ENCODE results near the gene KLHL21. TPM values are rescaled to one million over a fixed set of nuclear protein-coding genes. Genes with fewer than 3 reads are reported as not detected.
"Not testable (repeated sequence)": the region's sequence is repeated elsewhere in the genome, so short reads cannot be mapped to it uniquely, and the experiment has no call there.

The KLHL21 gene
- total RNA-seq, 1 experiment from 2014 or later = 38.0 TPM

DNA sequence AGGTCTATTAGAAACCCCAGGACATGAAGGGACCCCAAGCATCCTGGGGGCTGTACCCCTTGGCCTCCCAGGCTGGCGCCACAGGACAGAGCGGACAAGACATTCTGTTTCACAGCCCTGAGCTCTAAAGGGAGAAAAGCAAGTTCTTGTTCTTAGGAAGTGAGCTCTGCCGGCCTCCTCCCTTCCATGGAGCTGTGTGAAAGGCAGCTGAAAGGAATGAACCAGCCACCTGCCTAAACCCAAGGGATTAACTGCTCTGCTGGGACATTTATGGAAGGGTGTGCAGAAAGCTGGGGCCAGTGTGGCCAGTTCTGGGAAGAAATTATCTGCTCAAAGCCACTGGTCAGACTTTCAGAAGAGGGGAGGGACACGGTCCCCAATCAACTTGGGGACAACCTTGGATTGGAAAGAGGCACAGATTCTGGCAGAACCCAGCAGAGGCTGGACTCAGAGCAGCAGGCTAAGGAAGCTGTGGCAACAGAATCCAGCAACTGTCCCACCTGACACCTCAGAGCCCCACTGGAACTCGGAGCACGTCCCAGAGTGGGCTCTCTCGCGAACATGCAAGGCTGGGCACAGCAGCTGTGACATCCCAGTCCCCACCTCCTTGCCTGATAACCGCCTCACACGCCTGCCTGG, 2.1 kb downstream of the KLHL21 start:
- TSS peak; percentile 52 for BruUV-seq (replicated peaks)
- intact Hi-C loops (cut with micrococcal nuclease; ENCODE audit: unreplicated experiment) = no loop called here
- peak overlapping the region; percentile 89 for H3K4me3 ChIP-seq (ENCODE audit: low read depth, low read length, poor library complexity, severe bottlenecking)
- no peaks in the 10 kb centered on the region for H3K27me3 ChIP-seq (replicated peaks; ENCODE audit: insufficient read depth, low read depth, low read length, poor library complexity)
- peaks cover 36% of the 10 kb centered on the region for H3K36me3 ChIP-seq (ENCODE audit: insufficient read depth, low read length, poor library complexity, severe bottlenecking)
- no peak for TF ChIP-seq CTCF (conservative IDR thresholded peaks at IDR 0.05; ENCODE audit: low read depth, low read length)
- no peak for TF ChIP-seq EZH2 (IDR thresholded peaks at IDR 0.05; ENCODE audit: borderline replicate concordance, low read depth, low read length, poor library complexity, severe bottlenecking)
- no peak for DNase-seq (ENCODE audit: low spot score)
- H3K27ac ChIP-seq (ENCODE audit: low read depth, low read length, poor library complexity, severe bottlenecking) = peak overlapping the region; percentile 75
- POLR2A ChIA-PET (ENCODE audit: low non-redundant PET) = interaction anchor here (0.5 kb wide), 1 partner anchor 21 kb away, joined by 3 read pairs; no protein-coding TSS in a partner anchor
- H3K9me3 ChIP-seq (ENCODE audit: low read depth, low read length, poor library complexity, severe bottlenecking) = no peaks in the 10 kb centered on the region
- CTCF ChIA-PET = no interaction called here
- peaks cover 11% of the 10 kb centered on the region for H3K4me1 ChIP-seq (ENCODE audit: insufficient read depth, low read length, poor library complexity, severe bottlenecking)

GRCh38 chr1:6599991-6600390, 2.7 kb downstream of the KLHL21 start:
- Histone ChIP-seq H3K27ac (ENCODE audit: low read depth, low read length, poor library complexity, severe bottlenecking) (peak overlapping the region; percentile 75), H3K4me1 (ENCODE audit: insufficient read depth, low read length, poor library complexity, severe bottlenecking) (peaks cover 11% of the 10 kb centered on the region), H3K4me3 (ENCODE audit: low read depth, low read length, poor library complexity, severe bottlenecking) (peak overlapping the region; percentile 89), H3K36me3 (ENCODE audit: insufficient read depth, low read length, poor library complexity, severe bottlenecking) (peaks cover 41% of the 10 kb centered on the region)
- BruUV-seq (replicated peaks); CTCF ChIA-PET; intact Hi-C loops (cut with micrococcal nuclease; ENCODE audit: unreplicated experiment); POLR2A ChIA-PET (ENCODE audit: low non-redundant PET); DNase-seq (ENCODE audit: low spot score); H3K27me3 ChIP-seq (replicated peaks; ENCODE audit: insufficient read depth, low read depth, low read length, poor library complexity); H3K9me3 ChIP-seq (ENCODE audit: low read depth, low read length, poor library complexity, severe bottlenecking): not testable (repeated sequence)

DNA sequence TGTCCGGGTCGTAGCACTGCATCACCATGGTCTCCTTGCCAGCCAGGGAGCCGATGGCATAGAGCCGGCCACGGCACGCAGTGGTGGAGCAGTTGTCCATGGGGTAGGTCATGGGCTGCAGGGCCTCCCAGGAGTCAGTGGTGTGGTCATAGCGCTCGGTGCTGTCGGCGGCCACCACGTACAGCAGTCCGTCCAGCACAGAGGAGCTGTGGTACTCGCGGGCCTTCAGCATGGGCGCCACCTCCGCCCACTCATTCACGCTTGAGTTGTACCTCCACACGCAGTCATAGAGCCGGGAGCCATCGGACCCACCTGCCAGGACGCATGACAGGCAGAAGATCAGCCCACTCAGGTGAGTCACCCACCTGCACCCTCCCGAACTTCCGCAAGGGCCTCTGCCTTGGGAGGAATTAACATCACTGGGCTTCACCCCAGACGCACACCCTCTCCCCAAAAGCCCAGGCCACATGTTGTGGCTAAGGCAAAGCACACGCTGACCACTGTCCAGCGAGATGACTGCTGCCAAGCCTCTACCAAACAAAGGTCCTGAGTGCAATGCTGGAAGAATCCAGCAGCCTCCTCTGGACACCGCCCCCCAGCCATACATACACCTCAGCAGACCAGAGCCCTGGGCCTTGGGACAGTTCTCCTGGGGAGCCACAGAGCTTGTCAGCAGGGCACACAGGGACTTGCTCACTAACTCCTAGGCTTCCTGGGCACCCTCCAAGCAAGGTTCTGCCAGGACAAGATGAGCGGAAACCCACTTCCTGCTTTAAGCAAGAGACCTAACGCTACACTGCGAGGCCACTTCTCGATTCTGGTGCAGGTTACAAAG, 3.3 kb downstream of the KLHL21 start:
- H3K4me1 ChIP-seq (ENCODE audit: insufficient read depth, low read length, poor library complexity, severe bottlenecking) = peaks cover 11% of the 10 kb centered on the region
- ChIA-PET CTCF (no interaction called here), POLR2A (ENCODE audit: low non-redundant PET) (no interaction called here)
- H3K9me3 ChIP-seq (ENCODE audit: low read depth, low read length, poor library complexity, severe bottlenecking) = no peaks in the 10 kb centered on the region
- TF ChIP-seq EZH2 (IDR thresholded peaks at IDR 0.05; ENCODE audit: borderline replicate concordance, low read depth, low read length, poor library complexity, severe bottlenecking) = no peak
- no peak for TF ChIP-seq CTCF (conservative IDR thresholded peaks at IDR 0.05; ENCODE audit: low read depth, low read length)
- no peak overlapping the region for H3K27ac ChIP-seq (ENCODE audit: low read depth, low read length, poor library complexity, severe bottlenecking)
- BruUV-seq (replicated peaks) = no TSS peak
- no peaks in the 10 kb centered on the region for H3K27me3 ChIP-seq (replicated peaks; ENCODE audit: insufficient read depth, low read depth, low read length, poor library complexity)
- intact Hi-C loops (cut with micrococcal nuclease; ENCODE audit: unreplicated experiment) = no loop called here
- no peak overlapping the region for H3K4me3 ChIP-seq (ENCODE audit: low read depth, low read length, poor library complexity, severe bottlenecking)
- DNase-seq (ENCODE audit: low spot score) = no peak
- H3K36me3 ChIP-seq (ENCODE audit: insufficient read depth, low read length, poor library complexity, severe bottlenecking) = peaks cover 43% of the 10 kb centered on the region

Data from A673 (cell line).